ENCODE measurements around the gene CDK4.

Gene CDK4

DNA sequence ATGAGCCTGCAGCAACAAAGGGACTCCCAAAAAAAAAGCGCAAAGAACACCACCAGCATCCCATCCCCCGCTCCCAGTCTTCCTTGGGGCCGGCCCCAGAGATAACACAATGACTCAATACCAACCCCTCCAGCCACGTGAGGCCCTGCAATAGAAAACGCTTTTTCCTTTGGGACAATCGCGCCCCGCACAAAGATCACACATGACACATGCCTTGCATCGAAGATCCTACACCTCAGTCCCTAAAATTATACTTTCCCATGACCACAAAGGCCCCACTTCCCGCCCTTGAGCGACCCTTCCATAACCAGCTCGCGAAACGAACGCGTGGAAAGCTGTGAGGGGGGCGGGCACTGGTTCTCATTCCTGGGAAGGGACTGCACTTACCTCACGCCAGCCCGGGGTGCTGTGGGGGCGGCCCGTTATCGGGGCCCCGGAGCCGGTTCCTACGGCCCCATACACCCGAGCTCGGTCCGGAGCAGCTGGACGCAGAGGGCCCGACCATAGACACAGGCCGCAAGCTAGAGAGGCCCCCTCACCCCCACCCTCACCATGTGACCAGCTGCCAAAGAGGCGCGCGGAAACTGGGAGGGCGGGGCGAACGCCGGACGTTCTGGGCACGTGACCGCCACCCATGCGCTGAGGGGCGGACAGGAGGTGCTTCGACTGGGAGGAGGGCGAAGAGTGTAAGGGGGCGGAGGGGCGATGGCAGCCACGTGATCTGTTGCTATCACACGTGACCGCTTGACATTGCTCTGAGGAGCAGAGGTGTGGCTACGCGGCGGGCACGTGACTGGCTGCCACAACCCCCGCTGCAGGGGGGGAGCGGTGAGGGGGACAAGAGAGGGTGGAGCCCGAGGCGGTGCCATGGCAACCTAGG is at the start of gene CDK4:
CDK4 (minus strand) TSS at position 523 of the 880 bp plus-strand sequence. CDS start 593 bp downstream, outside the sequence.
- H3K9me3 Mint-ChIP-seq: no peaks in the 10 kb centered on the region
- H3K27ac Mint-ChIP-seq: peak within 1 kb of the TSS; percentile 94
- H3K27me3 Mint-ChIP-seq: no peaks in the 10 kb centered on the region
- DNase-seq: peak; percentile 99
- H3K36me3 Mint-ChIP-seq: peaks cover 37 to 44% of the 10 kb centered on the region in 2 donors
- H3K4me3 Mint-ChIP-seq: peak within 1 kb of the TSS; percentile 93 to 98
- peaks cover 35 to 65% of the 10 kb centered on the region in 2 donors for H3K4me1 Mint-ChIP-seq
- ATAC-seq (replicated peaks): peak; percentile 77 to 84

DNA sequence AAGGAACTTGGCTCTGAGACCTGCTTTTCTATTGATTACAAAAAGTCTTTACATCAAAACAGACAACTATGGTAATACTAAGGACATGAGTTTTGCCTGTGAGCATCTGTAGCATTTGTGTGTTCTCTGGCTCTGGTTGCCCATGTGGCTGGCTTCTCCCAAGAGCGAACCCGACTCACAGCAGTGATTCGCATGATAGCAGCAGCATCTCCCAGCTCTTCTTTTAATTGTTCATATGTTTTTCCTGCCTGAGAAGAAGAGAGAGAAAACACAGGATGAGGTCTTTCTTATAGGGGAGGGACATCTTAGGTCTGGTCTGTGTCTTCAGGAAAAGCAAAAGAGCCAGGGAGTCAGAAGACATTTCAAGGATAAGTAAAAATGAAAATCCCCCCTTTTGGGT is 48.9 kb upstream of the CDK4 start:
- no peak for DNase-seq
- Mint-ChIP-seq H3K36me3 (peaks cover 14 to 34% of the 10 kb centered on the region in 2 donors), H3K9me3 (no peaks in the 10 kb centered on the region), H3K4me1 (no peaks in the 10 kb centered on the region), H3K27ac (peak overlapping the region; percentile 37), H3K4me3 (no peak overlapping the region), H3K27me3 (no peaks in the 10 kb centered on the region)
- ATAC-seq (replicated peaks): no peak

DNA sequence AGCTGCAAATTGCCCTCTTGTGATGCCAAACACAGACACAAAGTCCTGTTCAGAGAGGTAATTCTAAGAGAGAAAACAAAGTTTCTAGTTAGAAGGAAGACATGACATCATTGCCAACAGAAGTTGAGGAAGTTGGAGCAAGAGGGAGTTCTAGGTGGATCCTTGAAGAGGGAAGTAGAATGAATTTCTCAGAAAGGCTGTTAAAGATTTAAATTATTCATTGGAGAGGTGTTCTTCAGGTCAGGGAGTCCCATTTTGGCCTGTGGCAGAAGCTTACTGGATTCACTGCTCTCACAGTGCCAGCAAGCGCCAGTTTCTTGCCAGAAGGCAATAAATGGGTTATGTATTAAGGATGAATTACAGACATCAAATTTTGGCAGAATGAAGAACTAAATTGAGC is 45.8 kb upstream of the CDK4 start:
- H3K4me3 Mint-ChIP-seq: no peak overlapping the region
- ATAC-seq (replicated peaks): no peak

DNA sequence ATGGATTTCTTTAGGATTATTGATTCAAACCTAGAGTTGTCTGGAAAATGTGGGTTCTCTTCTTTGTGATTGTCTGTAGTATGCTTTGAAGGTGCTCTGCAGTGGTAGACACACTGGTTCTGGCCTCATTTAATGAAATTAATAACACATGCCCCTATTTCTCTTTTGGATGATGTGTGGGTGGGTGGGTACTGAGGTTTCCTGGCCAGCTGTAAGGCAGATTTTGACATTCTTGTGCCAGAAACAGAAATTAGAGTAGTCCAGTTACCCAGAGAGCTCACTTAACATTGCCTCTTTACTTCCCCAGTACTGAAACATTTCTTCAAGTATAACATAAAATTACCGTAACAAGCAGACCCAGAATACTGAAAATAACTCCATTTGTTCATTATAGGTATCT is 44.9 kb upstream of the CDK4 start:
- no peaks in the 10 kb centered on the region for H3K27me3 Mint-ChIP-seq
- peaks cover 28 to 50% of the 10 kb centered on the region in 2 donors for H3K36me3 Mint-ChIP-seq
- peak overlapping the region; percentile 20 for H3K27ac Mint-ChIP-seq
- no peaks in the 10 kb centered on the region for H3K4me1 Mint-ChIP-seq
- H3K9me3 Mint-ChIP-seq: no peaks in the 10 kb centered on the region
- no peak overlapping the region for H3K4me3 Mint-ChIP-seq
- no peak for ATAC-seq (replicated peaks)
- DNase-seq: no peak

More for the DNA sequence above, 45.8 kb upstream of the CDK4 start:
- no peak for DNase-seq
- Mint-ChIP-seq H3K27ac (no peak overlapping the region), H3K27me3 (no peaks in the 10 kb centered on the region), H3K4me1 (no peaks in the 10 kb centered on the region), H3K9me3 (no peaks in the 10 kb centered on the region), H3K36me3 (peaks cover 20 to 48% of the 10 kb centered on the region in 2 donors)

DNA sequence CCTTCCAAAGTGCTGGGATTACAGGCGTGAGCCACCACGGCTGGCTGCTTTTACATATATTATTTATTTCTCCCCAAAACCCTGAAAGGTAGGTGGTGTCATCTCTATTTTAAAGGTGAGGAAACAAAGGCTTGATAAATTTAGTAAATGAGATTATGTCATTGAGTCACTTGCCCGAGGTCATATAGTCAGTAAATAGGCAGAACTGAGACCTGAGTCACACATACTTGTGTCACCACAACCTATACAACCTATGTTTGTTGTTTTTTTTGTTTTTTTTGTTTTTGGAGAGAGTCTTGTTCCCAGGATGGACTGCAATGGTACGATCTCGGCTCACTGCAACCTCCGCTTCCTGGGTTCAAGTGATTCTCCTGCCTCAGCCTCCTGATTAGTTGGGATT is 43.2 kb upstream of the CDK4 start:
- no peak overlapping the region for H3K27ac Mint-ChIP-seq
- H3K36me3 Mint-ChIP-seq: peaks cover 24 to 50% of the 10 kb centered on the region in 2 donors
- H3K4me1 Mint-ChIP-seq: no peaks in the 10 kb centered on the region
- DNase-seq (no peak), ATAC-seq (replicated peaks) (no peak)
- no peaks in the 10 kb centered on the region for H3K9me3 Mint-ChIP-seq
- H3K4me3 Mint-ChIP-seq: no peak overlapping the region
- H3K27me3 Mint-ChIP-seq: no peaks in the 10 kb centered on the region

DNA sequence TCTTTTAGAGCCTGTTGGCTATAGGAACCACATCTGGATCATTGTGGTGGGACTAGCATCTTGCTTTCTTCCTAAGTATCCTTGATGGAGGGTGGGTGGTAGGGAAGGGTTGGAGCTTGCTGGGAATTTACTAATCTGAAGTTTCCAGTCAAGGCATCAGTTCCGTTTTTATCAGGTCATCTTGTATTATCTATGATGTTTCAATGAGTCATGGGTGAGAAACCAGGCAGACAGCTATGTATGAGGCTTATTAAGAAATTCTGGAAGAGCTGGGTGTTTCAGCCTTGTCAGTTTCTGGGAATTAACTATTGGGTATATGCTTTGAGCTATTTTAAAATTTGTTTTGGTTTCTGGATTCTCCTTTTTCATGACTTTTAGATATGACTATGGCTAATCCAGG is 41.8 kb upstream of the CDK4 start:
- no peaks in the 10 kb centered on the region for H3K27me3 Mint-ChIP-seq
- DNase-seq (no peak), ATAC-seq (replicated peaks) (no peak)
- H3K9me3 Mint-ChIP-seq: no peaks in the 10 kb centered on the region
- no peaks in the 10 kb centered on the region for H3K4me1 Mint-ChIP-seq
- no peak overlapping the region for H3K4me3 Mint-ChIP-seq
- H3K27ac Mint-ChIP-seq: no peak overlapping the region
- H3K36me3 Mint-ChIP-seq: peaks cover 20 to 47% of the 10 kb centered on the region in 2 donors

DNA sequence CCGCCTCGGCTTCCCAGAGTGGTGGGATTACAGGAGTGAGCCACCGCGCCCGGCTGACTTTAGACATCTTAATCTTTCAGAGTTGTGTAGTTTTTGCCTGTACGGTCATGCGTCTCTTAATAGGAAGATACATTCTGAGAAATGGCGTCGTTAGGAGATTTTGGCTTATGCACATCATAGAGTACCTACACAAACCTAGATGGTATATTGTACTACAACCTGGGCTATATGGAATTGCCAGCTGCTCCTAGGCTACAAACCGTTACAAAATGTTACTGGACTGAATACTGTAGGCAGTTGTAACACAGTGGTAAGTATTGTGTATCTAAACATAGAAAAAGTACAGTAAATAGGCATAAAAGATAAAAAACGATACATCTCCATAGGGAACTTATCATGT is 31.8 kb upstream of the CDK4 start:
- DNase-seq (no peak), ATAC-seq (replicated peaks) (no peak)
- Mint-ChIP-seq H3K4me3 (peak overlapping the region; percentile 58 to 72), H3K4me1 (peaks cover 8 to 22% of the 10 kb centered on the region in 2 donors), H3K27me3 (no peaks in the 10 kb centered on the region), H3K36me3 (peaks cover 17 to 35% of the 10 kb centered on the region in 2 donors), H3K27ac (no peak overlapping the region), H3K9me3 (no peaks in the 10 kb centered on the region)

DNA sequence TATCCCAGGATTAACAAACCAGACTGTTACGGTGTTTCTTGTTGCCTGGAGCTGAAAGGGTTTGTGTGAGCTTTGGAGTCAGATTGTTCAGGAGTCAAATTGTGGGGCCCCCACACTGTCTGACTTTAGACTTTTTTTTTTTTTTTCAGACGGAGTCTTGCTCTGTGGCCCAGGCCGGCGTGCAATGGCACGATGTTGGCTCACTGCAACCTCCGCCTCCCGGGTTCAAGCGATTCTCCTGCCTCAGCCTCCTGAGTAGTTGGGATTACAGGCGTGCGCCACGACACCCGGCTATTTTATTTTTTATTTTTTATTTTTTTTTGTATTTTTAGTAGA is 31.3 kb upstream of the CDK4 start:
- no peaks in the 10 kb centered on the region for H3K9me3 Mint-ChIP-seq
- DNase-seq: no peak
- peaks cover 8 to 22% of the 10 kb centered on the region in 2 donors for H3K4me1 Mint-ChIP-seq

DNA sequence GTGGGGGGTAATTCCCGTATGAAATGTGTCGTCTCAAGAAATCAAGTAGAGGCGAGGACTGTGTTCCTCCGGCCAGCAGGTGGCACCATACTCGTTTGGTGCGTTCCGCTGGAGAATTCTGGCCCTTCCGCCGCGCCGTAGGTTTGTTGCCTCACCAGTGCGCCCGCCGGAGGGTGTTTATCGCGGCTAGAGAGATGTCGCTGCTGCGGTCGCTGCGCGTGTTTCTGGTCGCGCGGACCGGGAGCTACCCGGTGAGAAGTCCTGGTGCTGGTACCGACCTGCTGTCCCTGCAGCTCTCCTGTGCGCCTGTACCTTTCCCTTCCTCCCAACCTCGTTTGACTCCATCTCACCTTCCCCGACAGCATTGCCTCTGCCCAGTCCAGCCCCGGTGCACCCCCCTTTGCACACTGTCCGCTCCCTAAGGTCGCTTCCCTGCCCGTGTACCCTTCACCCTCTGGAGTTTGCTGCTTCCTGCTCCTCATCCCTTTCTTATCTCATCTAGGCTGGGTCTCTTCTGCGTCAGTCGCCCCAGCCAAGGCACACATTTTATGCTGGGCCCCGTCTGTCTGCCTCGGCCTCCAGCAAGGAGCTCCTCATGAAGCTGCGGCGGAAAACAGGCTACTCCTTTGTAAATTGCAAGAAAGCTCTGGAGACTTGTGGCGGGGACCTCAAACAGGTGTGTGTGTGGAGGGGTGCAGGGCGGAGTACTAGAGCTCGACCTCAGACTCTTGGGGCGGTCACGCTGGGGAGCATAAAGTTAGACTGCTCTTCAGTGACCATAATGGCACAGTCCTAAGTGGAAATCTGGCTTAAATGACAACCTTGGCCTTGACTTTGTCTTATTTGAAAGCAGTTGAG is 30.7 kb upstream of the CDK4 start, which contains the start of gene TSFM:
TSFM (plus strand) TSS at position 180 of the 858 bp plus-strand sequence; CDS start at position 195, 15 bp downstream.
- DNase-seq (peak; percentile 88), ATAC-seq (replicated peaks) (peak; percentile 92 to 95)
- Mint-ChIP-seq H3K4me1 (peaks cover 8 to 22% of the 10 kb centered on the region in 2 donors), H3K27me3 (no peaks in the 10 kb centered on the region), H3K27ac (peak within 1 kb of the TSS; percentile 98), H3K36me3 (peaks cover 11 to 33% of the 10 kb centered on the region in 2 donors), H3K4me3 (peak within 1 kb of the TSS; percentile 98 to 100), H3K9me3 (no peaks in the 10 kb centered on the region)

More for the DNA sequence above, 31.3 kb upstream of the CDK4 start:
- no peak for ATAC-seq (replicated peaks)
- Mint-ChIP-seq H3K4me3 (peak overlapping the region; percentile 98 to 100), H3K27me3 (no peaks in the 10 kb centered on the region), H3K36me3 (peaks cover 13 to 33% of the 10 kb centered on the region in 2 donors), H3K27ac (peak overlapping the region; percentile 98)

DNA sequence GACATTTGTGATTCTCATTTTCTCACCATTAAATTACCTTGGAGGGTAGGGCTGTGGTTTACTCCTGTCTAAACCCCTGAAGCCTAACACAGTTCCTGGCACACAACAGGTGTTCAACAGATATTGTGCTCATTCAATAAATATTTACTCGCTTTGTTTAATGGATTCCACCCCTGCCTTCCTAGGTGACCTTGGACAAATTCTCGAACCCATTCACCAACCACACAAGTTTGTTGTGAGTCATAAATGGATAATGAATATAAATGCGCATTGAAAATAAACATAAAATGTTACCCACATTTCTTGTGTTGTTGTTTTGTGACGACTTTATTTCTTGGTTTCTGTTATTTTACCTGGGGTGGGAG is 30.1 kb upstream of the CDK4 start:
- Mint-ChIP-seq H3K4me1 (peaks cover 8 to 22% of the 10 kb centered on the region in 2 donors), H3K4me3 (peak overlapping the region; percentile 98 to 100), H3K36me3 (peaks cover 9 to 27% of the 10 kb centered on the region in 2 donors), H3K9me3 (no peaks in the 10 kb centered on the region), H3K27me3 (no peaks in the 10 kb centered on the region), H3K27ac (peak overlapping the region; percentile 98)
- ATAC-seq (replicated peaks) (peak in 1 of 2 donors; percentile 3), DNase-seq (no peak)

DNA sequence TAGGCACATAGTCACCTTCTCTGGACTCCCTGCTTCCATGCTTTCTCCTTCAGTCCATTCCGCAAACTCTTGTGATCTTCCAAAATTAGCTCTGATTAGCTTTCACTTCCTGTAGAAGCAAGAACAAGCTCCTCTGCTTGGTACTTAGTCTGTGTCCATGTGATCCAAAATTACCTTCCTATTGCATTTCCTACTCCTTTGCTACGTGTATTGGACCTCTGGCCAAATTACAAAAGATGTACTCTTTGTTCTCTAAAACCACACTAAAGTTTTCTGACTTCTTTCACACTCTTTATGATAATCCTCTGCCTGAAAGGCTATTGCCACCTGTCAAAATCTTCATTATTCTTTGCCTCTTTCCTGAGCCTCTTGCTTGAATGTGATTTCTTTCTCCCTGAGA is 29.7 kb upstream of the CDK4 start:
- Mint-ChIP-seq H3K4me1 (peaks cover 8 to 22% of the 10 kb centered on the region in 2 donors), H3K36me3 (peaks cover 10 to 25% of the 10 kb centered on the region in 2 donors), H3K9me3 (no peaks in the 10 kb centered on the region), H3K27me3 (no peaks in the 10 kb centered on the region), H3K27ac (no peak overlapping the region), H3K4me3 (no peak overlapping the region)
- DNase-seq: no peak
- no peak for ATAC-seq (replicated peaks)

DNA sequence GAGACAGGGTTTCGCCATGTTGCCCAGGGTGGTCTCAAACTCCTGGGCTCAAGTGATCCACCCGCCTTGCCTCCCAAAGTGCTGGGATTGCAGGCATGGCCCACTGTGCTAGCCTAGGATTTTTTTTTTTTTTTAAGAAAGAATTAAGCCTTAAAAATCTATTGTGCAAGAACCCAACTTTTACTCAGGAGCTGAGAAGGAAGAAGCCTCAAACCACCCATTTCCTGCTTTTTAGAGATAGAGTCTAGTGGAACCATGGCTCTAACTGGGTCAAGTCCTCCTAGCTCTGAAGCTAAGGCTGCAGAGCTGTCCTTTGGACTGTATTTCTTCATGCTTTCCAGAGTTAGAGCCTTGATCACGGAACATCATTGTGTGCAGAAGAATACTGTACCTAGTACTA is 29.1 kb upstream of the CDK4 start:
- Mint-ChIP-seq H3K4me3 (no peak overlapping the region), H3K27ac (no peak overlapping the region), H3K27me3 (no peaks in the 10 kb centered on the region), H3K36me3 (peaks cover 6 to 21% of the 10 kb centered on the region in 2 donors), H3K4me1 (peaks cover 8 to 17% of the 10 kb centered on the region in 2 donors), H3K9me3 (no peaks in the 10 kb centered on the region)
- DNase-seq (no peak), ATAC-seq (replicated peaks) (no peak)

DNA sequence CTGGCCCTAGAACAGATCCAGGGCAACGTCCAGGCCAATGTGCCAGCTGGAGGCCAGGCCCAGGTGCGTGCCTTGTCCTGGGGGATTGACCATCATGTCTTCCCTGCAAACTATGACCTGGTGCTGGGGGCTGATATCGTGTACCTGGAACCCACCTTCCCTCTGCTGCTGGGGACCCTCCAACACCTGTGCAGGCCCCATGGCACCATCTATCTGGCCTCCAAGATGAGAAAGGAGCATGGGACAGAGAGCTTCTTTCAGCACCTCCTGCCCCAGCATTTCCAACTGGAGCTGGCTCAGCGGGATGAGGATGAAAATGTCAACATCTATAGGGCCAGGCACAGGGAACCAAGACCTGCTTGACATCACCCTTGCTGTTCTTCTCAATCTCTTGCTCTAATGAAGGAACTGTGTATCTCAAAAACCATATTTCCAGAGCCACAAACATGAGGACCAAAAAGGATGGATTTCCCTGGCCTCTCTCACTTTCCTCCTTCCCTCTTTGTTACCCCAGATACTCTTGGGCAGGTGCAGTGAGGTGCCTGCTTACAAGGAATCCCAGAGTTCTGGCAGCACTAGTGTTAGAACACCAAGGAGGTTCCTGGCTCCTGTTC is 28.3 kb upstream of the CDK4 start:
- no peak overlapping the region for H3K27ac Mint-ChIP-seq
- no peak overlapping the region for H3K4me3 Mint-ChIP-seq
- H3K36me3 Mint-ChIP-seq: peaks cover 10 to 25% of the 10 kb centered on the region in 2 donors

DNA sequence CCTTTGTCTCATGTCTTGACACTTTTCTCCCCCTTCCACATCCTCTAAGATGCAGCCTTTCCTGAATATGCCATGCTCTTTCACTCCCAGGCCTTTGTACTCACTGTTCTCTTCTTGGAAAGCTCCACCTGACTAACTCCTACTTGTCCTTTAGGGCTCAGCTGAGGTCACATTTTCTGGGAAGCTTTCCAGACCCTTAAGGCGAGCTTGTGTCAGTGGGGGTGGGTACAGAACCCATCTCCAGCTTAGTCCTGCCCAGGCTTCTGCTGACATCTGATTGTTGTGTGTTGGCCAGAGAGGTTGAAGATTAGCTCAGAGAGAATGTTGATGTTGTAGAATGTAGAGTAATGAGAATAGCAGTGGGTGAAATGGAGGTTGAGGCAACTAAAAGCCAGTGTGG is 27.6 kb upstream of the CDK4 start:
- Mint-ChIP-seq H3K4me1 (peaks cover 8 to 15% of the 10 kb centered on the region in 2 donors), H3K4me3 (no peak overlapping the region), H3K36me3 (peaks cover 10 to 25% of the 10 kb centered on the region in 2 donors), H3K9me3 (no peaks in the 10 kb centered on the region), H3K27me3 (no peaks in the 10 kb centered on the region), H3K27ac (no peak overlapping the region)
- DNase-seq (no peak), ATAC-seq (replicated peaks) (no peak)

More for the DNA sequence above, 28.3 kb upstream of the CDK4 start:
- DNase-seq (no peak), ATAC-seq (replicated peaks) (no peak)
- no peaks in the 10 kb centered on the region for H3K27me3 Mint-ChIP-seq
- H3K9me3 Mint-ChIP-seq: no peaks in the 10 kb centered on the region
- peaks cover 8 to 15% of the 10 kb centered on the region in 2 donors for H3K4me1 Mint-ChIP-seq
